ENCODE results near the gene SSH3.
"Not testable (repeated sequence)": the region's sequence is repeated elsewhere in the genome, so short reads cannot be mapped to it uniquely, and the experiment has no call there.

Gene SSH3

GRCh38 chr11:67314218-67314617 is 10.9 kb downstream of the SSH3 start:
- no peak for DNase-seq

- no peak for DNase-seq
Measured at GRCh38 chr11:67315325-67315909, 12.1 kb downstream of the SSH3 start.

DNA sequence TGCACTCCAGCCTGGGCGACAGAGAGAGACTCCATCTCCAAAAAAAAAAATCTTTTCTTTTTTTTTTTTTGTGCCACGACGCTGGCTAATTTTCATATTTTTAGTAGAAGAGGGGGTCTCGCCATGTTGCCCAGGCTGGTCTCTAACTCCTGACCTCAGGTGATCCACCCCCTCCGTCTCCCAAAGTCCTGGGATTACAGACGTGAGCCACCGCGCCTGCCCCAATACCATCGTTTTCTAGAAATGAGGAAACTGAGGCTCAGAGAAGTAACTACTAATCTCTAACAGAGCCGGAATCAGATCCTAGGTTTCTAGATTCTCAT is 13.5 kb downstream of the SSH3 start:
- DNase-seq = no peak

GRCh38 chr11:67317205-67317887 is 14.0 kb downstream of the SSH3 start:
- peak; percentile 98 for DNase-seq

GRCh38 chr11:67317888-67318555 is 14.7 kb downstream of the SSH3 start:
- DNase-seq = no peak

- DNase-seq = not testable (repeated sequence)
Measured at GRCh38 chr11:67318876-67319275, 15.5 kb downstream of the SSH3 start.

DNA sequence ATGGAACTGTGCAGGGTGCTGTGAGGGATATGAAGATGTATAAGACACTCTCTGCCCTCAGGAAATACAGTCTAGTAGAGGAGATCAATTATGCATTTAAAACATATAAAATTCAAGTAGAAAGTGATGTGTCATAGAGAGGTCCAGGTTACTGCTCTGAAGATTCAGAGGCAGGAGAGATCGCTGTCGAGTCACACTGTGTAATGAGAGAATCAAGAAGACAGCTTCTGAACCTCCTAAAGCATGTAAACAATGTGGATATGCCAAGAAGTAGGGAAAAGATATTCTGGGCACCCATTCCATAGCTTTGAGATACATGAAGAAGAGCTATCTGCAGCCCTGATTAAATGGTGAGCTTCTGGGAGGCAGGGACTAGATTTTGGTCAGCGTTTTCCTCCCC is 16.7 kb downstream of the SSH3 start:
- DNase-seq = no peak

DNA sequence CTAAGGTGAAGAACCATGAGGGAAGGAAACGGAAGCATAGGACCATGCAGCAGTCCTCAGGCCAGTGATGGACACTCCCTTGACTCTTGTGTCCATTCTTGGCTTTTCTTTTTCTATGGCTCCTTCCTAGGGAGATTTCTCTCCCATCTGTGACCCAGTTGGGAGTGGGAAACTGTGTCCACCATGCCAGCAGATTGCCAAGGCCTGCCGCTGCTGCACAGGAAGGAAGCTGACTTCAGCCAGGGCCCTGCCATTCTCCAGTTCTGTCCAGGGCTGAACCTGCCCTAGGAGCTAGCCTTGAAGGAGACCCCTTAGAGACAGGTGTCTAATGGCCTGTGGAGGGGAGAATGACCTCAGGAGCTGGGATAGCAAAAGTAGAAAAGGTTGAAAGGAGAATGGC is 17.4 kb downstream of the SSH3 start:
- no peak for DNase-seq

- no peak for DNase-seq
Measured at GRCh38 chr11:67321313-67321871, 18.1 kb downstream of the SSH3 start.

DNA sequence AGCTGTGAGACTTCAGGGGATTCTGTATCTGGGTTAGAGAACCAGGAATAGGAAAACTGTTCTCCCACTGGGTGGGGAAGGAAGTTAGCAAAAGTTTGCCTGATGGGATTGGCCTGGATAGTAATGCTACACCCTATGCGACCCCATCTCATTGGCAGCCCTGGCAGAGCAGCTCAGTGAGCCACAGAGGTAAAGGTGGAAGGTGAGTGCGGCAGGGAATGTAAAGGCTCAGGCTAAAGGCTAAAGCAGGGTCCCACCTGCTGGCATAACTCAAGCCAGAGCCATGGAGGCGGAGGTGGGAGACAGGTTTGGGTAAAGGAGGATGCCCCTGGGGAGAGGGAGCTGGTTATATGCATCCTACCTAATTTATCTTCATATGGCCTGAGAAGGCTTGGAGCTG is 18.7 kb downstream of the SSH3 start:
- DNase-seq = no peak

- DNase-seq = no peak
Measured at GRCh38 chr11:67323526-67323925, 20.2 kb downstream of the SSH3 start.

GRCh38 chr11:67332081-67332691 is 28.9 kb downstream of the SSH3 start:
- no peak for DNase-seq

GRCh38 chr11:67337257-67337656 is 33.9 kb downstream of the SSH3 start:
- no peak for DNase-seq

DNA sequence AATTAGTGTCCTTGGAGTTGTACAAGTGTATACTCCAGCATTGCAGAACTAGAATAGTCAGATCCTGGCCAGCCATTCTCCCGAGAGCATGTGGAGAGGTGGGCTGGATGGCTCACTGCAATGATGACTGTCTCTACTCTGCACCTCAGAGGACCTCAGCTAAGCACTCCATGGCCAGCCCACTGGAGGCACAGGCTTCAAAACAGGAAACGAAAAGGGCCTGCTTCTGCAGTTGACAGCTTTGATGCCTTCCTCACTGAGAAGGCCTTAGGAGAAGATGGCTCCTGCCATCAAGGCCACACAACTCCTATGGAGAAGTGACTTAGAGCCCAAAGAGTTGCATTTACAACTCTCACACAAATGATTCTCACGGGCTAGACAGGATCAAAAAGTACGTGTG is 40.9 kb downstream of the SSH3 start:
- no peak for DNase-seq

- DNase-seq = no peak
Measured at GRCh38 chr11:67345247-67345919, 42.1 kb downstream of the SSH3 start.

DNA sequence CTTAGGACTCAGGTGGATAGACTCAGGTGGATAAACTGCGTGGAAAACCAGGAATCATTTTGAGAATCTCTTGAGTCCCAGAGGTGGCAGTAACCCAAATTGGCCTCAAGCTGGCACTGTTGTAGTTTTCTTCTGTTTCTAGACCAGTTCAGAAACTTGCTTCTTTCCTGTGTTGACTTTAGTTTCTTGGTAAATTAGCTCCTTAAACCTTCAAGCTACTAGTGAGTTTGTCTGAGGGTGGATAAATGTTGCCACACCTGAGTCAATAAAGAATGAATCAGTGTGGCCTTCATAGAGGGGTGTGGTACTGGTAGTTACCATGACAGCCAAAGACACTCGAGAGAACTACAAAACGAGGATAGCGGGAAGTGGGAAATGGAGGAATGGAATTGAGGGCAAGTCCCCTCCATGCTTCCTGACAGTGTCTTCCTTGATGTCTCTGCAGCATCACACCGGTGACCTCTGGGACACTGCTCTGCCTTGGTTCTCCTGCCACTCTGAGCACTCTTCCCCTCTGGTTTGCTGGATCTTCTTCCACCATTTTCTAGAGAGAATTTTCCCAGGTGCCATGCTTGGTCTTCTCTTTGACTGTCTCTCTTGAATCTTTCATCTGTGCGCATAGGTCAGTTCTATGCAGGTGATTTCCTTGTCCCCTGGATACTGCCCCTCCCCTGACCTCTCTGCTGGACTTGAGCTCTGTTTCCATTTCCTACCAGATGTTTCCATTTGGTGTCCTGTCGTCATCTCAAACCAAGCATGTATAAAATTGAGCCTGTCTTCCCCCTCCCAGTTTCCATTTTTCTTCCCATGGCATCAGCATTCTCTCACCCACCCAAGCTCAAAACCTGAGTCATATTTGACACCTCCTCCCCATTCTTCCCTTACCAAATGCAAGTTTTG is 42.8 kb downstream of the SSH3 start:
- DNase-seq = peak; percentile 37

GRCh38 chr11:67347964-67348749 is 44.8 kb downstream of the SSH3 start:
- DNase-seq = no peak

- no peak for DNase-seq
Measured at GRCh38 chr11:67349036-67349435, 45.7 kb downstream of the SSH3 start.

GRCh38 chr11:67349457-67349856 is 46.1 kb downstream of the SSH3 start:
- DNase-seq = no peak

- DNase-seq = no peak
Measured at GRCh38 chr11:67349928-67350465, 46.7 kb downstream of the SSH3 start.

Measured in CD4-positive, alpha-beta T cell treated with Interleukin-10 for 1 hour (primary cell).